Lower leg skin (tissue), 3 donors: ENCODE measurements around the gene TPO.

Experiments
- CTCF ChIP-seq, 3 donors: fragments of 450-650 bp; IDR thresholded peaks; one replicate each; pipeline ENCODE4 v1.5.1; 2016; ENCODE audit warnings: antibody characterized with exemption in 3 of 3, mild to moderate bottlenecking in 3 of 3, moderate library complexity in 2 of 3
- POLR2A ChIP-seq, 2 donors: fragments of 450-650 bp; IDR thresholded peaks; one replicate each; pipeline ENCODE4 v1.6.1; 2016 to 2017; ENCODE audit warnings: antibody characterized with exemption in 2 of 2, mild to moderate bottlenecking in 1 of 2, moderate library complexity in 1 of 2

- TF ChIP-seq CTCF (IDR thresholded peaks at IDR 0.05) (no peak), POLR2A (IDR thresholded peaks at IDR 0.05) (no peak)
Observed at GRCh38 chr2:1472350-1472749, 59.1 kb downstream of the TPO start.
